ENCODE results near the gene ZDHHC9. TPM values are rescaled to one million over a fixed set of nuclear protein-coding genes. Genes with fewer than 3 reads are reported as not detected.

Gene ZDHHC9
- polyA plus RNA-seq, 1 of the 3 experiments (the other 2 are of a cell fraction), result 8.1 TPM

GRCh38 chrX:129791336-129791735 is 52.4 kb downstream of the ZDHHC9 start:
- H3K9me3 ChIP-seq, result no peaks in the 10 kb centered on the region
- H4K20me1 ChIP-seq (ENCODE audit: insufficient read depth), result no peaks in the 10 kb centered on the region
- no peak overlapping the region for H3K4me3 ChIP-seq (ENCODE audit: low read depth in 2 of 2, low read length in 1 of 2)
- no peaks in the 10 kb centered on the region for H3K4me1 ChIP-seq (ENCODE audit: control insufficient read depth in 1 of 2, insufficient read depth in 2 of 2, low read depth in 1 of 2, low read length in 1 of 2)
- no peak overlapping the region for H3K4me2 ChIP-seq
- no peaks in the 10 kb centered on the region for H3K79me2 ChIP-seq (ENCODE audit: insufficient read depth)
- no peak overlapping the region for H3K9ac ChIP-seq
- H2AFZ ChIP-seq (ENCODE audit: low read depth), result no peak overlapping the region
- no peaks in the 10 kb centered on the region for H3F3A ChIP-seq (replicated peaks; ENCODE audit: insufficient read depth)
- CTCF ChIA-PET, result no interaction called here
- no peaks in the 10 kb centered on the region for H3K9me2 ChIP-seq
- WGBS (ENCODE audit: low lambda C conversion rate), result 41% methylated on average over 2 of the region's 8 CpGs
- H3K36me3 ChIP-seq (replicated peaks in 1 of 2; ENCODE audit: control insufficient read depth in 1 of 2, insufficient read depth in 2 of 2, low read length in 1 of 2), result no peaks in the 10 kb centered on the region
- H3K27ac ChIP-seq (ENCODE audit: low read depth in 2 of 2, low read length in 1 of 2), result no peak overlapping the region
- no peaks in the 10 kb centered on the region for H3K27me3 ChIP-seq (ENCODE audit: insufficient read depth)
- TF ChIP-seq IRF3 (IDR thresholded peaks at IDR 0.05; ENCODE audit: low read depth, low read length), result no peak
- no peak for TF ChIP-seq USF1 (IDR thresholded peaks at IDR 0.05; ENCODE audit: borderline replicate concordance, low read depth)
- no peak for TF ChIP-seq JUND (IDR thresholded peaks at IDR 0.05)
- TF ChIP-seq NFIC (IDR thresholded peaks at IDR 0.05; ENCODE audit: borderline replicate concordance), result no peak
- no peak for TF ChIP-seq TEAD4 (IDR thresholded peaks at IDR 0.05; ENCODE audit: borderline replicate concordance, insufficient read depth)
- TF ChIP-seq USF2 (IDR thresholded peaks at IDR 0.05; ENCODE audit: borderline replicate concordance, low read depth, low read length), result no peak
- TF ChIP-seq MEF2A (IDR thresholded peaks at IDR 0.05; ENCODE audit: borderline replicate concordance, low read depth), result no peak
- TF ChIP-seq GABPA (IDR thresholded peaks at IDR 0.05; ENCODE audit: low read depth), result no peak
- TF ChIP-seq REST (IDR thresholded peaks at IDR 0.05; ENCODE audit: low read depth, low read length), result no peak
- TF ChIP-seq RFX5 (IDR thresholded peaks at IDR 0.05; ENCODE audit: low read length), result no peak
- no peak for TF ChIP-seq EP300 (IDR thresholded peaks at IDR 0.05; ENCODE audit: borderline replicate concordance in 1 of 2, low read depth in 1 of 2, low read length in 1 of 2)
- TF ChIP-seq ELF1 (IDR thresholded peaks at IDR 0.05), result no peak
- TF ChIP-seq RXRA (IDR thresholded peaks at IDR 0.05; ENCODE audit: borderline replicate concordance, low read depth), result no peak
- no peak for TF ChIP-seq MAX (IDR thresholded peaks at IDR 0.05; ENCODE audit: low read depth)
- TF ChIP-seq FOXM1 (IDR thresholded peaks at IDR 0.05; ENCODE audit: low read depth), result no peak
- no peak for TF ChIP-seq GATA2 (CRISPR knock-in tag; IDR thresholded peaks at IDR 0.05)
- POLR2A ChIA-PET, result no interaction called here
- no peak for DNase-seq
